Fibroblast of skin of abdomen (primary cell): ENCODE data around the gene PIBF1.
A peak's percentile ranks its signal among the peaks of the same experiment; 100 is the strongest.
"Not testable (repeated sequence)": the region's sequence is repeated elsewhere in the genome, so short reads cannot be mapped to it uniquely, and the experiment has no call there.

Experiments used
- DNase-seq: peaks from one replicate; pipeline ENCODE4 v3.0.0-alpha.2; 2013

The PIBF1 gene

GRCh38 chr13:72920097-72920496 is 138.2 kb downstream of the PIBF1 start:
- DNase-seq: no peak

DNA sequence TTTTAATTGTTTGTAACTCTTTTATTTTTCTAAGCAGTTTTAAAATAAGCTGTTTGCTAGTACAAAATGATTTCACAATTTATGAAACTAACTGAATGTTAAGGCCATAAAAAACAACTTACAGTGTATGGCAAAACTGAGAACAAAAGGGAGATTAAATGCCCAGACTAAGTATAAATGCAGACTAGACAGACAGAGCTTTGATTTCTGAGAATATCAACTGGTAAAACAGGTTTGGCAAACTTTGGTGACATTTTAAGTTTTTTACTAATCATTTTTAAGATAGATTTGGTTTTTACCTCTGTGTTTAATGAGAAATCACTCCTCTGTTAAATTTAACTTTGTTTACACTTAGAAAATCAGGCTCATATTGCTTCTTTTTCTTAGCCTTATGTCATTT is 149.4 kb downstream of the PIBF1 start:
- no peak for DNase-seq

- no peak for DNase-seq
Measured at GRCh38 chr13:72932250-72932649, 150.3 kb downstream of the PIBF1 start.

DNA sequence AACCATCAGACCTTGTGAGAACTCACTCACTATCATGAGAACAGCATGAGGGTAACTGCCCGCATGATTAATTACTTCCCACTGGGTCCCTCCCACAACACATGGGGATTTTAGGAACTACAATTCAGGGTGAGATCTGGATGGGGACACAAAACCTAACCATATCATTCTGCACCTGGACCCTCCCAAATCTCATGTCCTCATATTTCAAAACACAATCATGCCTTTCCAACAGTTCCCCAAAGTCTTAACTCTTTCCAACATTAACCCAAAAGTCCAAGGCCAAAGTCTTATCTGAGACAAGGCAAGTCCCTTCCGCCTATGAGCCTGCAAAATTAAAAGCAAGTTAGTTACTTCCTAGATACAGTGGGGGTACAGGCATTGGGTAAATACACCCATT is 164.3 kb downstream of the PIBF1 start:
- not testable (repeated sequence) for DNase-seq

- no peak for DNase-seq
Measured at GRCh38 chr13:72952529-72953141, 170.7 kb downstream of the PIBF1 start.

GRCh38 chr13:72953391-72953965 is 171.5 kb downstream of the PIBF1 start:
- no peak for DNase-seq

DNA sequence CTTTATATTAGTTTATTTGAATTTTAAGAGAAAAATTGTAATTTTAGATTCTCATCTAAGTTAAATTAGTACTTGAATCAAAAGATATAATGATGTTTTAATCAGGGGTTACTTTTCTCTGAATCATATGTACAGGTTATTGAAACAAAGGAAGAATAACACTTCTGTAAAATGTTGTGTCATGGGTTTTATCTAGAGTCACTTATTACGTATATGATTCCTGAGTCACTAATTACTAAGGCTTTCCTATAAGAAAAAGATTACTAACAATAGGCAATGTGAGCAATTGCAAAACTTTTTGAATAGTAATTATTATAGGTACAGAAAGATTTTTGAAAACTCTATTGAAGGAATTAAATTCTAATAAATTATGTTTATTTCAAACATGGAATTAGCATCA is 177.7 kb downstream of the PIBF1 start:
- DNase-seq: peak; percentile 3

- DNase-seq: no peak
Measured at GRCh38 chr13:72960114-72960513, 178.2 kb downstream of the PIBF1 start.

DNA sequence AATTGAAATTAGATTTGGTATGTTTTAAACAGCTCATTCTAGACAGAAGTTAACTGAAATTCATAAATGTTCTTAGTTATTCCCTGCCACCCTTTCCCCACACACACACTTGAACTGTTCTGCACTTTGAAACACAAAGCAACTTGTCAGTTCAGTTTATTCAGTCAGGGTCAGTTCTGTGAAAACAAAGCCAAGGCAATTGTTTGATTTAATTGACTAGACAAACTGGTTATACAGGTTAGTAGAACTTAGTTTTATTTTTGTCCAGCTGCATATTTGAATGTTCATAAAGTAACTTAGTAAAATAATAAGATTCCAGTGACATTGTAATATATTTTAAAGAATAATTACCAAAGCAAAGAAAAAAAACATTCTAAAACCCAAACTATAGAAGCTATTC is 178.6 kb downstream of the PIBF1 start:
- no peak for DNase-seq

DNA sequence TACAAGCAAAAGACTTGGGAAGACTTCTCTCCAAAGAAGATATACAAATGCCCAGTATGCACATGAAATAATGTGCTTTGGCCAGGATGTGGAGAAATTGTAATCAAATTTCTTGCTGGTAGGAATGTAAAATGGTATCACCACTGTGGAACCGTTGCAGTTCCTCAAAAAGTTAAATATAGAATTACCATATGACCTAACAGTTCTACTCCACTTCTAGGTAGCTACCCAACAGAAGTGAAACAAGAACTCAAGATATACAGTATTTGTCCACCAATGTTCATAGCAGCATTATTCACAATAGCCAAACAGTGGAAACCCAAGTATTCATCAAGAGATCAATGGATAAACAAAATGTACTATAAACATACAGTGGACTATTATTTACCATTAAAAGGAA is 181.8 kb downstream of the PIBF1 start:
- no peak for DNase-seq

DNA sequence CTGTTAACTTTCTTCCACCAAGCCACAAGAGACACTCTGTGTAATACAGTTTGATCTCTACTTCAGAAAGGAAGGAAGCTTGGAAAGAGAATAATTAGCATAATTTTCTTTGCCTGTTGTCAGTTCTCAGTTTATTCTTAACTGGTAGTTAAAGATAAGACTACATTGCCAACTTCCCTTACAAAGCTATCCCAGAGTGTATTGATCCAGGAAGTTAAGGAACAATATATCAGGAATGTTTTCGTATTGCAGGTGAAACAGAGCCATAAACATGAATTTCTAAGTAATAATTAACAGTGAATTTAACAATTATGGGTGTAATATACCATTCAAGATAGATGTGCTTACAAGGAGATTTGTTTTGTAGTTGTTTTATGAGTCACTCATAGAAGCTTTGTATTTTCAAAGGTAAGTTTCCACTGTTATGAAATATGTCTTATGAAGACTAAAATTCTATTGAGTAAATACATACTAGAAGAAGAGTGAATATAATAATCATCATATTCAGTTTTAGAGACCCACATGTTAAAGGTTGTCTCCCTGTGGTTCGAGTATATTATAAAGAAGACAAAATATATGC is 188.5 kb downstream of the PIBF1 start:
- no peak for DNase-seq

GRCh38 chr13:72970956-72971355 is 189.0 kb downstream of the PIBF1 start:
- peak; percentile 65 for DNase-seq

- DNase-seq: no peak
Measured at GRCh38 chr13:72973234-72973633, 191.3 kb downstream of the PIBF1 start.

GRCh38 chr13:72983085-72983768 is 201.3 kb downstream of the PIBF1 start:
- peak; percentile 52 for DNase-seq

GRCh38 chr13:72985610-72986009 is 203.7 kb downstream of the PIBF1 start:
- DNase-seq: no peak

DNA sequence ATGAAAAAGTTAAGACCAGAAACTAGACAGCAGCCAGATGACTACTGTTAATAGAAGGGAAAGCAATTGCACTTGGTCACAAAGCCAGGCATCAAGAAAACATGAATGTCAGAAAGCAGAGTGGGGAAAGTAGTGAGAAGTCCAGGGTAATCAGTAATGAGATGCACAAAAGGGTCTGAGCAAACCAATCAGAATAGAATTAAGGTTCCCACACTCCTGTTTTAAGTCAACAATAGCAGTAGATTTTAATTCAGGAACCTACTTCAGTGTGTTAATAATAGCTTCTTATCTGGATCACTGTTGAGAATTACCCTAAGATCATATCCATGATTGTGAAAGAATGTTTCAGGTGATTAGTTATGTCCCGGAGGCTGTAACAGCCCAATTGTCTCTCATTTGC is 204.3 kb downstream of the PIBF1 start:
- DNase-seq: no peak

GRCh38 chr13:72990953-72991352 is 209.0 kb downstream of the PIBF1 start:
- DNase-seq: no peak

DNA sequence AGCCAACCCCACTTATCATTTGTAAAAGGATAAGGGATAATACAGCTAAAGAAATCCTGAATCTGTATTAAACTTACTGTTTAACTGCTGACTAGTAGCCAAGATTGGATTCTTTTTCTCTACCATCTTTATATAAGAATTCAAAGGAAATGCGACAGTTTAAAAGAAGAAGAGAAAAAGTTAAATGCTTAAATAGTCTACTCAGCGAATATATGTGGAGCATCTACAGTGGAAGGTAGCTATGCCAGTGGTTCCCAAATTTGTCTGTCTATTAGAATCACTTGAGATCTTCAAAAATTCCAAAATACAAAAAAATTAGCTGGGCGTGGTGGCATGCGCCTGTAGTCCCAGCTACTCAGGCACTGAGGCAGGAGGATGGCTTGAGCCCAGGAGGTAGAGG is 216.1 kb downstream of the PIBF1 start:
- DNase-seq: no peak

- peak; percentile 15 for DNase-seq
Measured at GRCh38 chr13:73000027-73000674, 218.2 kb downstream of the PIBF1 start.

DNA sequence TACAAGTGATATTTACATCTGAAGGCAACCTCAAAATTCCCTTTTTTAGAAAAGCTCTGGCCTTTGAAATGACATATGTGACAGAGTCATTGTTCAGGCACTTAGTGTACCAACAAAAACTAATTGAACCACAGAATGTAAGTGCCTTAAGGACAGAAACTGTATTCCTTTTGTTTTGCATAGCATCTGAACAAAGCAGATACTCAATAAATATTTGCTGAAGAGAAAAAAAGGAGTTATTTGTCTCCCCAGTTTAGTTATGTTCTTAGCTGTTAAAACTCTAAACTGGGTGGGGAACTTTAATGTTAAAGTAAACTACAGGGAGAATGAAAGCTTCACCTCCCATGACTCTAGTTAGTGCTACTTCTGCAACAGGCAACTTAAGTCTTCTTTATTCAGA is 220.0 kb downstream of the PIBF1 start:
- DNase-seq: no peak

GRCh38 chr13:73011751-73012150 is 229.8 kb downstream of the PIBF1 start:
- no peak for DNase-seq

DNA sequence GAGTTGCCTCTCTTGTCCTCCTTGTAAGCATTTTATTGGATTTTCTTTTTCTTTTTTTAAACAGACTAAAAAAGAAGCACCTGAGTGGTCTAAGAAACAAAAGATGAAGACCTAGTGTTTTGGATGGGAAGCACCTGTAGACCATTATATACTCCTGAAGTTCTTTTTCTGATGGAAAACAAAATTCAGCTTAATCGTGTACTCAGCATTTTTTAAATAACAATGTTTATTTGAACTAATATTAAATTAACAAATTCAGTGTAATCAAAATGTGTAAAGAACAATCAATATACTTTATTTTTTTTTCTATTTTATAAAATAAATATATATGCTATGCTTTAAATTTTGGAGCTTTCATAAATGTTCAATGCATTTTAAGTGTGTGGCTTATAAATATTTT is 233.9 kb downstream of the PIBF1 start:
- DNase-seq: no peak

DNA sequence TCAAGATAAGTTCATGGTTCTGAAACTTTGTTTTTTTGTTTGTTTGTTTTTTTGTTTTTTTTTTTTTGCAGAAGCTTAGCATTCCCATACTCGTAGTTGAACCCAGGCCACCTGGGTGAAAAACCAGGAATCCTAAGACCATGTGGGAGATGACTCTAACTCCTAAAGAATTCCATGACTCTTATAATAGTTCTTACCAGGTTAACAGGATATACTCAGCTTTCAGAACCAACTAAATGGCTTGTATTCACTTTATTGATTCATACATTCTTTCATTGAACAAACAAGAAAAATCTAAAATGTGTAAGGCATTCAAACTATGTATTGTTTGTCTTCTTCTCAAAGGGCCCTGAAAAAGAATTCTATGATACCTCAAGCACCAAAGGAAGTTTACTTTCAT is 236.4 kb downstream of the PIBF1 start:
- DNase-seq: peak; percentile 33
